Testis (tissue), 2 donors: ENCODE measurements around the gene ST6GALNAC6.

Experiments used
- CTCF ChIP-seq, 3 experiments: fragments of 450-650 bp in 2 of 3; fragments of 200-600 bp in 1 of 3; sonication (generic) in 1 of 3; IDR thresholded peaks; one replicate each; pipeline ENCODE4 v1.5.1; 2016 to 2019; ENCODE audit warnings: antibody characterized with exemption in 3 of 3, mild to moderate bottlenecking in 2 of 3, moderate library complexity in 1 of 3
- POLR2A ChIP-seq: fragments of 450-650 bp; IDR thresholded peaks from one replicate; pipeline ENCODE4 v1.6.1; 2017; ENCODE audit warnings: antibody characterized with exemption, mild to moderate bottlenecking, moderate library complexity

GRCh38 chr9:127847178-127847510, 52.3 kb downstream of the ST6GALNAC6 start:
- TF ChIP-seq CTCF (IDR thresholded peaks at IDR 0.05) (no peak), POLR2A (no peak)
